Ecto neural progenitor cell (in vitro differentiated cells): ENCODE measurements around the gene MIGA1.
"Not testable (repeated sequence)": the region's sequence is repeated elsewhere in the genome, so short reads cannot be mapped to it uniquely, and the experiment has no call there.

ENCODE experiments used
- DNase-seq: peaks from one replicate; pipeline ENCODE4 v3.0.0-alpha.2; 2018; ENCODE audit warnings: low spot score

Gene MIGA1

GRCh38 chr1:77918918-77919317, 139.5 kb downstream of the MIGA1 start:
- not testable (repeated sequence) for DNase-seq

- DNase-seq = no peak
Observed at GRCh38 chr1:77925518-77925917, 146.1 kb downstream of the MIGA1 start.

- DNase-seq = no peak
Observed at GRCh38 chr1:77925956-77926355, 146.5 kb downstream of the MIGA1 start.

- DNase-seq = no peak
Observed at GRCh38 chr1:77926561-77927357, 147.3 kb downstream of the MIGA1 start.

GRCh38 chr1:77927414-77927813, 148.0 kb downstream of the MIGA1 start:
- DNase-seq = no peak
